ENCODE data around the gene MACROD2. TPM values are rescaled to one million over a fixed set of nuclear protein-coding genes. Genes with fewer than 3 reads are reported as not detected.

MACROD2 gene
- total RNA-seq, 6 experiments from 2014 or later, result 0.05 to 0.57 (median 0.11) TPM; not detected in 1

- Mint-ChIP-seq H3K4me3 (no peak overlapping the region), H3K4me1 (ENCODE audit: low read depth) (peaks cover 14% of the 10 kb centered on the region), H3K27ac (no peak overlapping the region), H3K27me3 (ENCODE audit: insufficient read depth) (peaks cover 1% of the 10 kb centered on the region), H3K9me3 (no peaks in the 10 kb centered on the region; the same call in 1 of the 2 replicates), H3K36me3 (ENCODE audit: low read depth) (no peaks in the 10 kb centered on the region)
- no peak for DNase-seq
- TF ChIP-seq CTCF (IDR thresholded peaks at IDR 0.05), result no peak
Observed at GRCh38 chr20:15611541-15611940, 1616.2 kb downstream of the MACROD2 start.

GRCh38 chr20:15612198-15612597 is 1616.9 kb downstream of the MACROD2 start:
- H3K36me3 Mint-ChIP-seq (ENCODE audit: low read depth), result no peaks in the 10 kb centered on the region
- DNase-seq, result no peak
- H3K4me3 Mint-ChIP-seq, result no peak overlapping the region
- peaks cover 20% of the 10 kb centered on the region for H3K4me1 Mint-ChIP-seq (ENCODE audit: low read depth)
- no peaks in the 10 kb centered on the region; the same call in 1 of the 2 replicates for H3K9me3 Mint-ChIP-seq
- TF ChIP-seq CTCF (IDR thresholded peaks at IDR 0.05), result no peak
- no peak overlapping the region for H3K27ac Mint-ChIP-seq
- peaks cover 1% of the 10 kb centered on the region for H3K27me3 Mint-ChIP-seq (ENCODE audit: insufficient read depth)

GRCh38 chr20:15612769-15613168 is 1617.5 kb downstream of the MACROD2 start:
- no peak overlapping the region for H3K27ac Mint-ChIP-seq
- peaks cover 20% of the 10 kb centered on the region for H3K4me1 Mint-ChIP-seq (ENCODE audit: low read depth)
- H3K27me3 Mint-ChIP-seq (ENCODE audit: insufficient read depth), result peaks cover 1% of the 10 kb centered on the region
- no peaks in the 10 kb centered on the region; the same call in 1 of the 2 replicates for H3K9me3 Mint-ChIP-seq
- no peak overlapping the region for H3K4me3 Mint-ChIP-seq
- no peak for DNase-seq
- no peak for TF ChIP-seq CTCF (IDR thresholded peaks at IDR 0.05)
- H3K36me3 Mint-ChIP-seq (ENCODE audit: low read depth), result no peaks in the 10 kb centered on the region

GRCh38 chr20:15613530-15613929 is 1618.2 kb downstream of the MACROD2 start:
- H3K9me3 Mint-ChIP-seq, result no peaks in the 10 kb centered on the region; the same call in 1 of the 2 replicates

GRCh38 chr20:15616626-15617025 is 1621.3 kb downstream of the MACROD2 start:
- DNase-seq, result peak; percentile 31
- Mint-ChIP-seq H3K27me3 (ENCODE audit: insufficient read depth) (peaks cover 1% of the 10 kb centered on the region), H3K9me3 (no peaks in the 10 kb centered on the region), H3K4me1 (ENCODE audit: low read depth) (peaks cover 40% of the 10 kb centered on the region), H3K36me3 (ENCODE audit: low read depth) (no peaks in the 10 kb centered on the region), H3K4me3 (no peak overlapping the region; the same call in 1 of the 2 replicates), H3K27ac (peak overlapping the region; percentile 6; the same call in 1 of the 2 replicates)
- TF ChIP-seq CTCF (IDR thresholded peaks at IDR 0.05), result no peak

More at GRCh38 chr20:15613530-15613929, 1618.2 kb downstream of the MACROD2 start:
- TF ChIP-seq CTCF (IDR thresholded peaks at IDR 0.05), result no peak
- Mint-ChIP-seq H3K4me1 (ENCODE audit: low read depth) (peaks cover 22% of the 10 kb centered on the region), H3K27me3 (ENCODE audit: insufficient read depth) (peaks cover 1% of the 10 kb centered on the region), H3K36me3 (ENCODE audit: low read depth) (no peaks in the 10 kb centered on the region), H3K27ac (no peak overlapping the region), H3K4me3 (no peak overlapping the region)
- DNase-seq, result no peak
